Measurements from ENCODE around the gene ADAMTS8.

ADAMTS8 gene

GRCh38 chr11:130462101-130462885 lies 33.9 kb upstream of the ADAMTS8 start:
- FAIRE-seq = no peak

DNA sequence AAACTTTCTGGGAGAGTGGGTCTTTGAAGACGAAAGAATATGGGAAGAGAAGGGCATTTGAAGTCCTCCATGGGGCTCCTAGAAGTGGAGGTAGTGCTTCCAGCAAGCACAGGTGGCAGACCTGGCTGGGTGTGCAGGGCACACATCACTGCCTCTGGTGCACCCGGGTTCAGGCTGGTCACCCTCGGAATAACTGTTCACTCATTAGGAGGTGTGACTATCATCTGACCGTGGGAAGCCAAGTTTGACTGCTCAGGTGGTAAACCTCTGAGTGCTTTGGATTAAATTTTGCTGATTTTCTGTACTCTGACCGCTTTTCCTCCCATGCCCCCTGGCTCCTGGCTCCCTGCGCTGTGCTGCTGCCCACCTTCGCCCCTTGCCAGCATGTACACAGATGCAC lies 31.1 kb upstream of the ADAMTS8 start:
- FAIRE-seq = no peak

DNA sequence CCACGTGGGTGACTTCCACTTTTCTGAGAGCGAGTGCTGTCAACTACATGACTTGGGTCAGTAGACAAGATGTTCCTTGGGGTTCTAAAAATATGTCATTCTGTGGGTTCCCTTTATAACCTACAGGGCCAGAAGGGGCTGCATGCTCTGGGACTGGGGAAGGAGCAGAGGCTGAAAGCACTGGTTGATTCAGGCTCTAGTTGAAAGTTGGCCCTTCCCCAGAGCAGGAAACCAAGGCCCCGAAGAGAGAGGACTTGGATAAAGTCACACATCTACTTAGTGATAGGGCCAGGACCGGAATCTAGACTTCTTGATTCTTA lies 30.0 kb upstream of the ADAMTS8 start:
- FAIRE-seq = no peak

DNA sequence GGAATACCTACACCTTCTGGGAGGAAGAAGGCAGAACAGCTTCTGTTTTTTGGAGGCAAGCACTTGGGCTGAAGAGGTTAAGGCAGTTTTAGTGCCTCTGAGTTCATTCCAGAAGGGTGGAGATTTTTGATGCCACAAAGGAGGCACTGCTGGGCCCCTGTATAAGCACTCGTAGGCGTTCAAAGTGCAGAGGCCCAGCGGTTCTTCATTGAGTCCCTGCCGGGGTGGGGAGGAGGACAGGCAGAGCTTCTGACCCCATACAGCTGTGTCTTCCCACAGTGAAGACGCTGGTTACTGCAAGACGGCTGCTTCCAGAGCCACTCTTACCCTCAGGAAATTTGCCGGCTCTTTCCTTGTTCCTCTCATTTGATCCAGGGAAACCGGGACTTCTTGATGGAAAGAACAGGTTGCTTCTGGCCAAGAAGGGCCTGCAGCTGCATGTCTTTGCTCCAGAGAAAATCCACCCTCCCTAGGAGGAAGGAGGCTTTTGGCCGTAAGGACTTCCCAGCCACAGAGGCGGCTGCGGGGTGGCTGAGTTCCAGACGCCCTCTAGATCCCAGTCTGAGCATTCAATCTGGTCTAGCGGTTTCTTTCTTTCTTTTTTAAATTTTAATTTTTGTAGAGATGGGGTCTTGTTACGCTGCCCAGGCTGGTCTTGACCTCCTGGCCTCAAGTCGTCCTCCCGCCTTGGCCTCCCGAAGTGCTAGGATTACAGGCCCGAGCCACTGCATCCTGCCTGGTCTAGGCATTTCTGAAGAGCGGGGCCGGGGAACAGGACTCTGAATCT lies 29.4 kb upstream of the ADAMTS8 start:
- no peak for FAIRE-seq

DNA sequence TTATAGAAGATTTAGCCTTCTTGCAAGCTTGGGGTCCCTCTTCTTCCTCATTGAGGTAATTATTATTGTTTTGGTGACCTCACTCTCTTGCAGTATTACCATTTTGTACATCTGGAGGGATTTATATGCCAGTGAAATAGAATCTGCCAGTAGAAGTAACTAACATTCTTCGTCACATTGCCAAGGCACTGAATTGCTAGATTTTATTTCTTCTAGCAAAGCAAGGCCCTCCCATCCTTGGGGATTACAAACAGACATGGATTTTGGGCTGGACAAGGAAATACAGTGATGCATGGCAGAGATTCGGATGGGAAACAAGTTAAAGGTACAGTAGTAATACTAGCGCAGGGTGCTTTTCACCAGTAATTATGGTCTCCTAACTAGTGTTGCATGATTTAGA lies 27.9 kb upstream of the ADAMTS8 start:
- no peak for FAIRE-seq

DNA sequence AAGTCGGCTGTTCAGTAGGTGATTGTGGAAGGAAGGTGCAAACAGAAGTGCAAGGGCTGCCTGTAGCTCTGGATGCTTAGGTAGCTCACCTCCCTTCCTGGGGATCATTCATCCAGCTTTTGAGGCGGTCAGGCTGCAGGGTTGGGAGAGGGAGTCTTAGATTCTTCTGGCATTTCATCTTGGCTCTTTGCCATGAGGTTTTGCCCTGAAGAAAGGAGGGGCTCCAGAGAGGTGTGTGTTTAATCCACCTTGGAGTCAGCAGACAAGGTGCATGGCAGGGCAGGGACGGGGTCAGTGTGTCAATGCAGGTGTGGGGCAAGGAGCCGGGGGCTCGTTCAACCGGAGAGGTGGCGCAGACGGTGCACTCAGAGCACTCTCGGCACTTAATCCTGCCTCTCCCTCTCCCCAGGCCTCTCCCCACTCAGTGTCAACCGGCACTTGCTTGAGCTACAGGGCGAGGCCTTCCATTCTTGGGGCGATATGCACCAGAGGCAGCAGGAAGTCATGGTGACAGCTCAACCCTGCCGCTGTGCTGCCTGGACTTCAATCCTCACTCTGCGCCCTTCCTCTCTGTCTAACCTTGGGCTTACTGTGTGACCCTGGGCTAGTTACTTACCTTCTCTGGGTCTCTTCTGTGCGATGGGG lies 27.2 kb upstream of the ADAMTS8 start:
- no peak for FAIRE-seq

DNA sequence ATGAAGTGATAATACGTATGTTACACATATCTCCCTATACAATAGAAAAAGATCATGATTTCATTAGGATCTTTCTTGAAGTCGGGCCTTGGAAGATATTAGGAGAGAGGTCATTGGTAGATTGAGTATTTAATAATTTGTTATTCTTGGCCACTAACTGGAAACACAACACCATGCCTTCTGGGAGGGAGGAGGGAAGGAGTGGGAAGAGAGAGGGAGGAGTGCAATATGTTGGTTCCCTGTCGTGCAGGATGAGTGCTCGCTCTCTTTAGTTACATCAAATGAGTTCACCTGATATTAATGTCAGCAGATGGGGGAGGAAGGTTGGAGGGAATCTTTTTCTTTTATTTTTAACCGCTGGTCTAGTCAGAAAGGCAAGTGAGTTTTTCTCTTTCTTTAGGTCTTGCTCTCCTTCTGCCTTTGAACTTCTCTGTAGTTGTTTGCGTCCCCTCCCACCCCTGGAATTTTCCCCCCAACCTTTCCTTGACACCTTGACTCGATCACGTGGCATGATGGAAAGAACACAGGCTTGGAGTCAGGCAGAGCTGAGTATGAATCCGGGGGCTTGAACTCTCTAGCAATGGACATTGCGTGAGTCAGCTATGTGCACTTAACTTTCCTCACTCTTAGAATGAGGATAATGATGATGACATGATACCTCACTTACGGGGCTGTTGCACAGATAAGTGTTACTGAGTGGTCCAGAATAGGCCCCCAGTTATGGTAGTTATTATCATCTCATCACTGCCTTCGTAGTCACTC lies 26.3 kb upstream of the ADAMTS8 start:
- no peak for FAIRE-seq

DNA sequence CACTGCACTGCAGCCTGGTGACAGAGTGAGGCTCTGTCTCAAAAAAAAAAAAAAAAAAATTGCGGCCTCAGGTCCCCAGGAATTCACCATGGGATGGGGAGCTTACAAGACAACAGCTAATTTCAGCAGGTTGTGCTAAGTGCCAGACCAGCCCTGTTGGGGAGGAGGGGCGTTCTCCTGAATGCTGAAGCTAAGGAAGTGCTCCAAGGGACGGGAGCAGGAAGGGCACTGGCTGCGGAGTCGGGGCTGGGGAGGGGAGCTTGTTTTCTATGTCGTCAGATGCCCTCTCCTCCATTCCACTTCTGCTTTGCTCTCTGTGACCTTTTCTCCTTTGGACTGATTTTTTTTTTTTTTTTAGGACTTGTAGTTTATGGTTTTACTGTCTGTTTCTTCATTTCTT lies 24.5 kb upstream of the ADAMTS8 start:
- no peak for FAIRE-seq

GRCh38 chr11:130452176-130452575 lies 23.8 kb upstream of the ADAMTS8 start:
- FAIRE-seq = no peak

GRCh38 chr11:130451231-130452019 lies 23.0 kb upstream of the ADAMTS8 start:
- no peak for FAIRE-seq

DNA sequence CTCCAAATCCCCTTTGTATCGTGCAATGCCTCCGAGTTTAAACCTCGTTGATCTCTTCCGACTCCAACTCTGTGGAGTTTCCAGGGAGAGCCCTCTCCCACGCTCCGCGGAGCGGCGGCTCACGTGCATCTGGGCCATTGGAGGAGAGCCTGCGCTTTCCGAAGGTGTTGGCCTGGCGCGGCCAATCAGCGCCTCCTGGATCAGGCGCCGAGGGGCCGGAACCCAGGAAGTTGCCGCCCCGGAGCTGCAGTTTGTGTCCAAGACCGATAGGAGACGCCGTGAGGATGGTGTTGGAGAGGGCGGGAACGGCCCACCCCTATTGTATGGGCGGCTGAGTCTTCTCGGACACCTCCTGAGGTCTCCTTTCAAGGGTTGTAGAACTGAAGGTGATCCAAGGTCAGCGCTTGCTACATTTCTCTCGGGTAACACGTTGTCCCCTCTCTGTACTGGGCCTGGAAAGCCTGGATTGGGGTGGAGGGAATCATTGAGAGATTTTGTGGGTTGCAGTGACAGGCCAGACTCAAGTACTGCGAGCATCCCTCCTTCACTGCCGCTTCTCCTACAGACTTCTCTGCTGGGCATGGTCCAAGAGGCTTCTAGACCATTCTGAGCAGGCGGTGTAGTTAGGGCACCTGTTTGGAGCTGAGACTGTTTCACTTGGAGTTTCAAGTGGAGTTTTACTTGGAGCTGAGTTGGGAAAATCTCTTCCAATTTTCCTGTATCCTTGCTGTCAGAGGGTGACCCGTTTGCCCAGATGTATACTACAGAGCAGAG lies 21.8 kb upstream of the ADAMTS8 start:
- FAIRE-seq = no peak

DNA sequence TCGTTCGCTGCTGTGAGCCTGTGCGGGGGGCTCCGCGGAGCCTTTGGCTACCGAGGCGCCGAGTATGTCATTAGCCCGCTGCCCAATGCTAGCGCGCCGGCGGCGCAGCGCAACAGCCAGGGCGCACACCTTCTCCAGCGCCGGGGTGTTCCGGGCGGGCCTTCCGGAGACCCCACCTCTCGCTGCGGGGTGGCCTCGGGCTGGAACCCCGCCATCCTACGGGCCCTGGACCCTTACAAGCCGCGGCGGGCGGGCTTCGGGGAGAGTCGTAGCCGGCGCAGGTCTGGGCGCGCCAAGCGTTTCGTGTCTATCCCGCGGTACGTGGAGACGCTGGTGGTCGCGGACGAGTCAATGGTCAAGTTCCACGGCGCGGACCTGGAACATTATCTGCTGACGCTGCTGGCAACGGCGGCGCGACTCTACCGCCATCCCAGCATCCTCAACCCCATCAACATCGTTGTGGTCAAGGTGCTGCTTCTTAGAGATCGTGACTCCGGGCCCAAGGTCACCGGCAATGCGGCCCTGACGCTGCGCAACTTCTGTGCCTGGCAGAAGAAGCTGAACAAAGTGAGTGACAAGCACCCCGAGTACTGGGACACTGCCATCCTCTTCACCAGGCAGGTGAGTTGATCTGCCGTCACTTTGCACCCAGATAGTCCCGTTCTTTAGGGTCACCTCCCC lies 21.0 kb upstream of the ADAMTS8 start:
- FAIRE-seq = no peak

DNA sequence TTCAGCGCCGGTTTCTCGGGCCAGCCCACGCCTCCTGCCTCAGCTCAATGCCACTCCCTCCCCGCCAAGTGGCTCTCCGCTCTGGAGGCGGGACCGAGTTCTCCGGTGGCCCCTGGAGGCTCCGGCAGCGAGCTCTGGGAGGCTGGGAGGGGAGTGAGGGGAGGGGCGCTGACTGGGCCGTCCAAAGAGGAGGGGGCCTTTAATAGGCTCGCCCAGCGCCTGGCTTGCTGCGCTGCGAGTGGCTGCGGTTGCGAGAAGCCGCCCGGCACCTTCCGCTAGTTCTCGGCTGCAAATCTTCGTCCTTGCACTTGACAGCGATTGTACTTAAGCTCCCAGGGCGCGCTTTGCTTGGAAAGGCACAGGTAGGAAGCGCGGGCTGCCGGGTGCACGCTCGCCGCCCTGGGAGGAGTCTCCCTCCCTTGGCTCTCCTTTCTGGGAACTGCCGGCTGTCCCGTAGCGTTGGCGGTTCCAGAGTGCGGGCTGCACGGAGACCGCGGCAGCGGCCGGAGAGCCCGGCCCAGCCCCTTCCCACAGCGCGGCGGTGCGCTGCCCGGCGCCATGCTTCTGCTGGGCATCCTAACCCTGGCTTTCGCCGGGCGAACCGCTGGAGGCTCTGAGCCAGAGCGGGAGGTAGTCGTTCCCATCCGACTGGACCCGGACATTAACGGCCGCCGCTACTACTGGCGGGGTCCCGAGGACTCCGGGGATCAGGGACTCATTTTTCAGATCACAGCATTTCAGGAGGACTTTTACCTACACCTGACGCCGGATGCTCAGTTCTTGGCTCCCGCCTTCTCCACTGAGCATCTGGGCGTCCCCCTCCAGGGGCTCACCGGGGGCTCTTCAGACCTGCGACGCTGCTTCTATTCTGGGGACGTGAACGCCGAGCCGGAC lies 20.3 kb upstream of the ADAMTS8 start, which contains the start of gene ADAMTS15:
ADAMTS15 (plus strand) TSS at position 230 of the 894 bp plus-strand sequence; CDS start at position 559, 329 bp downstream.
- no peak for FAIRE-seq

DNA sequence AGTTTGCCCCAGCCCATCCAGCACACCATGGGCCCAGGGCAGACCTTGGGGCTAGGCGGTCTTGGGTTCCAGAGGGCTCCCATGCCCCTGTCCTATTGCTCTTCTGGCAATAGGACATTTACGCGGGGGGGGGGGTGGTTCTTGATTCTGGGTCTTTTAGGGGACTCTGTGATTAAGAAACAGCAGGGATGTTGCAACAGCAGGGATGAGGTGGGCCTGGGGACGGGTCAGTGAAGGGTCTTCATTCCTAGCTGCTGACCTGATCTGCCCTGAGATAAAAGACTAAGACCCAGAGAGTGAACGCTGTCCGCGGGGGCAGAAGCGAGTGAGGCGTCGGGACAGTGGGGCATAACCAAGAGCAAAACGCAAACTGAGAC lies 19.6 kb upstream of the ADAMTS8 start:
- FAIRE-seq = no peak

DNA sequence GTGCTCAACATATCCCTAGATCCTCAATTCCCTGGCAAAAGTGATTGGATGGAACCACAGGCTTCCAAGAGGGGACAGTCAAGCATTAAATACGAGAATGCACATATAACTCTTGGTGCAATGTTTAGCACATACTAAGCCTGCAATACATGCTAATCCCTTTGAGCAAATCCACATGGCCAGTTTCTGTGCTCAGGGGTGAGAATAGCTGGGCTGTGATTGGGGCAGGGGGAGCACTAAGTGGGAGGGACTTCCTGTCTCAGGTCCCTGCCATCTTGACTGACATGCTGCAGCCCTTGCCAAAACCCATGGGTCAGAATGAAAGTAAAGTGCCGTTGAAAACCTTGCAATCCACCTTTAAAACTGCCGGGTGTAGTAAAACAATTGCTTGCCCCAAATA lies 17.4 kb upstream of the ADAMTS8 start:
- no peak for FAIRE-seq

DNA sequence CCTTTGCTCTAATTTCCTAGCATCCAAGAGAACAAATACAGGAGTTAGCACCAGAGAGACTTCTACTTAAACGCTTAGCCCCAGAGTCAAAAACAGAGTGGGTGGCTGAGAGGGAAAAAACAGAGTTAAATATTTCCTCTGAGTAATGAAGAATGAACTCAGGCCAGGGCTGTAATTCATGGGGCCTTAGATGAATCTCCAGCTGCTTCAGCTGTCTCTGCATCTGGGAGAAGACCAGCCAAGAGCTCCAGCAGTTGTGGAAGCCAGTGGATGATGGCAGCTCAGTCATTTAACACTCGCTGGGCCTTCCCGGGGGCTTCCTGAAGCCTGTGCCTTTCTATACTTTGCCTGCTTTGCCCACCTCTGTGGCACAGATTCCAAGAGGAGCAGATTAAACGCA lies 14.3 kb upstream of the ADAMTS8 start:
- no peak for FAIRE-seq

DNA sequence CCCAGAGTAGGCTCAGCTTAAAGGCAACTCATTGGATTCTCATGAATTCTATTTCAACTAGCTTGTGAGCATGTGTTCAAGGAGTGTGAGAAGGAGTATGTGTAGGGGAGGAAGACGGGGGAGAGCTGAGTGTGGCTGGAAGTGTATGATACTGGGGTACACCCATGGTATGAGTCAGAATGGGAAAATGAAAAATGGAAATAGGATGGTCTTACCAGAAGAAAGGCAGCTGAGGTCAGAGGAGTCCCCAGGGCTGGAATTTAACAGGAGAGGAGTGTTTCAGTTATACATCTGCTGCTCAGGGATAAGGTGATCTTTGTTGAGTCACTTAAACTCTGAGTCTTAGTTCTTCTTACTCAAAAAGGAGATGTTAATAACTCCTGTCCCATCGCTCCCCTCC lies 13.3 kb upstream of the ADAMTS8 start:
- no peak for FAIRE-seq

DNA sequence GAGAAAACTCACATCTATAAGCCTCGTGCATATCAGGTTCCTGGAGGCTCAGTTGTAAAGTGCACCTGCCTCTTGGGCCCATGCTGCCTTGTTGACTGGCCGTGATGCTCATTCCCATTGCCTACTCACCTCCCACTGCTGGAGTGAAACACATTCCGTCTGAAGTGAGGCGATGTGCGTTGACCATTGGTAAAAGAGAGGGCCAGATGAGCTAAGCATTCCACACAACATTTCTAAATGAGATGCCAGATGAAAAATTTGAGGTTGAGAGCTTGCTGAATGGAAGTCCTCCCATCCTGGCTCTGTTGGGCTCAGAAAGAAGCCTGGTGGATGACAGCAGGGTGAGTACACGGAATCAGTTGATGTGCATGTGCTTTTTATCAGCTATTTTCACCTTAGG lies 11.5 kb upstream of the ADAMTS8 start:
- FAIRE-seq = no peak

GRCh38 chr11:130439160-130439519 lies 10.7 kb upstream of the ADAMTS8 start:
- FAIRE-seq = no peak
